Renal cortex interstitium (tissue), 11 donors: ENCODE results near the gene CELA2A. TPM values are rescaled to one million over a fixed set of nuclear protein-coding genes. Genes with fewer than 3 reads are reported as not detected.
"Not testable (repeated sequence)": the region's sequence is repeated elsewhere in the genome, so short reads cannot be mapped to it uniquely, and the experiment has no call there.

ENCODE experiments used
- DNase-seq, 11 donors: peaks; one replicate each; pipeline ENCODE4 v3.0.0-alpha.2; 2013; ENCODE audit warnings: low read depth in 9 of 11, low spot score in 4 of 11; ENCODE audit errors: extremely low read depth in 1 of 11
- polyA plus RNA-seq, 3 donors: library from polyadenylated mRNA; unstranded; fragments of 120-200 nt; gene quantifications; one replicate each; pipeline ENCODE4 v1.2.1, GENCODE V29; 2013; ENCODE audit not compliant: insufficient read length in 3 of 3

CELA2A gene
- polyA plus RNA-seq, 3 donors: 0.41 TPM; not detected in 2

DNA sequence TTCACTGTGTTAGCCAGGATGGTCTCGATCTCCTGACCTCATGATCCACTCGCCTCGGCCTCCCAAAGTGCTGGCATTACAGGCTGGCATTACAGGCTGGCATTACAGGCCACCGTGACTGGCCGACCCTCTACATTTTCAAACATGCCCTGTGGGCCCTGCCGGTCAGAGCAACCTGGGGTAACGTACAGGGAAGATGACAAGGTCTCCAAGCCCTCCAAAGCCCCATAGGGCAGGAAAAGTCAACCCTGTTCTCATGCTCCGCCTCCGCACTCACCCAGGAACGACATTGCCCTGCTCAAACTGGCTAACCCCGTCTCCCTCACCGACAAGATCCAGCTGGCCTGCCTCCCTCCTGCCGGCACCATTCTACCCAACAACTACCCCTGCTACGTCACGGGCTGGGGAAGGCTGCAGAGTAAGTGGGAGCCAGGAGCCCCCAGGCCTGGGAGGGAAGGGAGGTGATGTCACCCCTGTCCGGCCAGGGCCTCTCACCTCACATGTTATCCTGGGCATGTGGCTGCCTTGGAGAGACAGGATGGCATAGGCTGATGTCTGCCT lies 26.5 kb downstream of the CELA2A start:
- DNase-seq: not testable (repeated sequence)

DNA sequence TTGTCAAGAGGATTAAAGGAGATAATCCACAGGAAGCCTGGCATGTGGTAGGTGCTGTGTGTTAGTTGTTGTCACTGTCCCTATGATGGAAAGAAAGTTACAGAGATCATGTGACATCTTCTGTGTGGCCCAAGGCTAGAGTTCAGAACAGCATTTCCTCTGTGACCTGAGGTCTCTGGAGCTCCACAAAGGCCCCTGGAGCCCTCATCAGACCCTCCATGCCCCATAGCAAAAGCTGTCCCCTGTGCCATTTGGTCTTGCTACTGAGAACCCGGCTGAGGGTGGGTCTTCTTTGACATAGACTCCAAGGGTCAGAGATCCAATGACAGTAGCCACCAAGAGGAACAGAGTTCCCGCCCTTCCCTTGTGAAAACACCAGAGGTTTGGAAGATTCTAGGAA lies 27.4 kb downstream of the CELA2A start:
- DNase-seq: no peak

DNA sequence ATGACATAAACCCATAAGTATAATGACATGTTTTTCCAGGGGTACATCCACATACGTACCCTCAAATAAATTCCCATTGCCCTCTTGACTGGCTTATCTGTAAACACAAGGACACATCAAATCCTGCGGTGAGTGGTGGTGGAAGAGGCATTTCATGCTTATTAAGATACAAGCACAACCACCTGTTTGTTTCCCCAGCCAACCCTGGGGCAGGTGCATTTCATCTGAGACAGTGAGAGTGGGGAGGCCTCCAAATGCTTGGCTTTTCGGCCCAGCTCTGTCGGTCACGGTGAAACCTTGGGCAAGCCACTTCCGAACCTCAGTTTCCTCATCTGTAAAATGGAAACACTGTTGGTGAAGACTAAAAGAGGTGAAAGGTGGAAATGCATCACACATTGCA lies 27.9 kb downstream of the CELA2A start:
- not testable (repeated sequence) for DNase-seq

DNA sequence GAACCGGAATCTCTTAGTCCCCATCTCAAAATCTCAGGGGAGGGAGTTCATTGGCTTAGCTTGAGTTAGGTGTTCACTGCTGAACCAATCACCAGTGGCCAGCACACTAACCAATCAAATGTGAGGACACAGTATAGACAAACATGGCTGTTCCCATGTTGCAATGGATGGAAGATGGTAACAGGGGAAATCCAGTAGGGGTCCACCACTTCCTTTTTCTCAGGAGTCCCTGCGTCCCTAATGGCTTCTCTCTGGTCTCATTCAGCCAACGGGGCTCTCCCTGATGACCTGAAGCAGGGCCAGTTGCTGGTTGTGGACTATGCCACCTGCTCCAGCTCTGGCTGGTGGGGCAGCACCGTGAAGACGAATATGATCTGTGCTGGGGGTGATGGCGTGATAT lies 29.1 kb downstream of the CELA2A start:
- DNase-seq: no peak

DNA sequence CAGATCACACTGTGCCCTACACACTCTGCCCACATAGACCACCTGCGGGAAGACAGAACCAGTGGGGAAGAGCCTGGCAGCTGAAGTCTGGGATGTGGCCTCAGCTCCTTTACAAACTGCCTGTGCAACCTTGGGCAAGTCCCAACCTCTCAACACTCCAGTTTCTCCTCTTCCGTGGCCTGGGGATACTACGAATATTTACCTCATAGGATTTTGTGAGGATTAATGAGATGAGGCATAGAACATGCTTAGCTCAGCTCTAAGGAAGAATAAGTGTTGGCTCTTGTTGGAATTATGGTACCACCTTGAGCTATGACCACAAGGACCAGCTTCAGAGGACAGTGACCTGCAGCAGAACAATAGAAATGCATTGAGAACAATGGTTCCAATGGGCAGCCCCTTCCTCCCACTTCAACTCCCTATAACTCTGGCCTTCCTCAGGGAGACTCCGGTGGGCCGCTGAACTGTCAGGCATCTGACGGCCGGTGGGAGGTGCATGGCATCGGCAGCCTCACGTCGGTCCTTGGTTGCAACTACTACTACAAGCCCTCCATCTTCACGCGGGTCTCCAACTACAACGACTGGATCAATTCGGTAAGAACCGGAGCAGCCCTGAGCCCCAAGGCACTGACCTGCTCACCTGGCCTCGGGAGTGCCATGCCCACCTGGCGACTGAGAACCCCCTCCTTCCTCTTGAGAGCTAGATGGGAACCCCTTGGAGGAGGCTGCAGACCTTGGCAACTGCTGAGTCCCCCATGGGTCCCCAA lies 30.5 kb downstream of the CELA2A start:
- not testable (repeated sequence) for DNase-seq

DNA sequence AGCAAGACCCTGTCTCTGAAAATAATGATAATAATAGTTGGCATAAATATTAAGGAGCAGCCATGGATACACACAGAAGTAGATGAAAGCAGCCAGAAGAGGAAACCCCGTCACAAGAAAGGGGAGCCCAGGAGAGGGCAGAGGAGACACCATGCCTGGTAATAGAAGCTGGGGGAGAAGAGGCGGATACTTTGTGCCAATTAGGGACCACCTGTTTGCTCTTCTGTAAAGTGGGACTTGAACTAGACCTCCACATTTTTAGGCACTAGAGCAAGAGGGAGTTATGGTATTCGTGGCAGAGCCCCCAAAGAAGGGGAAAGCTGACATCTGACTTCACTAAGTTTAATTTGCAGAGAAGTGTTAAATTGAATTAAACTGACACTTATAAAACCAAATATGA lies 31.8 kb downstream of the CELA2A start:
- DNase-seq: no peak

DNA sequence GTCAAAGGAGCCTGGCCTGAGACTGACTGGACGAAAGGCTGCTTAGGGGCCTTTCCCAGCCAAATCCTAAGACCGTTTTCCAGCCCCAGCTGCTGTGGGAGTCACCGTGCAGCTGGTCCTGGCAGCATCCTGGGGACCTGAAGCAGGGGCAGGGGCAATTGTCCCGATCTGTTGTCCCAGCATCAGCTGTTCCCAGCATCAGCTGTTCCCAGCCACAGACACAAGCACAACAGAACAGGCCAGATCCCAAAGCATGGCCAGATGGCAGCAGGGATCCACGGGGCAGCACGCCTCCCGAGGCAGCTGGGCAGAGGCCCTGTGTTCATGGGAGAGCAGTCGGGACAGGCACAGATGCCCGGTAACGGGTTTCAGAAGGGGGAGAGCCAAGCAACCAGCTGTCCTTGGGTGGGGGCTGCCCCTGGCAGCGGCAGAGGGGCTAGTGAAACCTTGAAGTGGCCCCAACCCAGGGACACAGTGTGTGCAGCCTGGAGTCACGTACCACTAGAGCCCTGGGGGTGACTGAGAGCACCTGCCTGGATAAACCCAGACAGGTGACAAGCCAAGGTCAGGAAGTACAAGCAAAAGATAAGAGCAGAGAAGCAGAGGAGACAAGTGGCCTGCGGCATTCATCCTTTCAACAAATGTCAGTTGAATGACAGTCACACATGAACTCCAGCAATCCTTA lies 32.7 kb downstream of the CELA2A start:
- DNase-seq: no peak

DNA sequence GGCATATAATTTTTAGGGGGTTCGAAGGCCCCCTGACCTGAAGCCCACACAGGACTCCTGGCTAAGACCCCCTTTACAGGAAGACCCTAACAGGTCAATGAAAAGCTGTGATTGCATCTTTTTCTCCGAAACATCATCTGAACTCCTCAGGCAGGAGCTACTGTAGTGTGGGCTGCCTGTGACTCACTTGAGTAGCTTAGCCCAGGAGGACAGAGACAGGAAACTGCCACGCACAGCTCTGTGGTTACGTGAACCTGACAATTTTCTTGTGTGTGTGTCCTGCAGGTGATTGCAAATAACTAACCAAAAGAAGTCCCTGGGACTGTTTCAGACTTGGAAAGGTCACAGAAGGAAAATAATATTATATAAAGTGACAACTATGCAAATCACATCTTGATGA lies 34.5 kb downstream of the CELA2A start:
- not testable (repeated sequence) for DNase-seq

DNA sequence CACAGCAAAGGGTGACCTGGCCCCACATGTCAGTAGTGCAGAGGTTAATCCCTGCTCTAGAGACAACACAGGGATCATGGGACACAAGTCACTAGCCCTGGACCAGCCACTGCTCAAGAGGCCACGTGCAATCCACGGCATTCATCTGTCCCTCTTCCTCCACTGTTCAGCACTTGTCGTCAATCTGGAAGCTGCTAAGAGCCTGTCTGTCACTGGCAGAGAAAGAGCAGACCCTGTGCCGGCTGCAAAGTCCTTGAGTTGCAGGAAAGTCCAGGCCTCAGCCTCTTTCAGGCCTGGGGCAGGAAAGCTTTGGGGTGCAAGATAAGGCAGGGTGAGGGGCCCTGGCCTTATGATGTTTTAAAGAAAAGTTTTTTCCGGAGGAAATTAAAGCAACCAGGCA lies 36.1 kb downstream of the CELA2A start:
- DNase-seq: no peak

DNA sequence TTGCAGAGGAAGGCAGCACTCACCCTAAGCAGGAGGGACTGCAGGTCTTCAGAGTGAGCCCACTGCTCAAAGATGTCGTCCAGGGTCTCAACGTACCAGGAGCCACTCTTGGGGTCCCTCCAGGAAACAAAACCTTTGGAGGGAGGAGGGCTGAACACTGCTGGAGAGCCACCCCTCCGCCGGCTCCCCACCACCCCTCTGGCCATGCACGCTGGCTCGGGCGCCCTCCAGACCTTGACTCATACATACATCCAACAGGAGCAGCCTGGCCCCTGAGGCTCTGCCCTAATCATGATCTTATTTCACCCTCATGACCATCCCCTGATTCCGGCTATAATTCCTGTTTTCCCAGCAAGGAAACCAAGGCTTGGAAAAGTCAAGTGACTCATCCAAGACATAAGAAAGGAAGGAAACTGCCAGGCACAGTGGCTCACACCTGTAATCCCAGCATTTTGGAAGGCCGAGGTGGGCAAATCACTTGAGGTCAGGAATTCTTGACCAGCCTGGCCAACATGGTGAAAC lies 37.4 kb downstream of the CELA2A start:
- DNase-seq: no peak

DNA sequence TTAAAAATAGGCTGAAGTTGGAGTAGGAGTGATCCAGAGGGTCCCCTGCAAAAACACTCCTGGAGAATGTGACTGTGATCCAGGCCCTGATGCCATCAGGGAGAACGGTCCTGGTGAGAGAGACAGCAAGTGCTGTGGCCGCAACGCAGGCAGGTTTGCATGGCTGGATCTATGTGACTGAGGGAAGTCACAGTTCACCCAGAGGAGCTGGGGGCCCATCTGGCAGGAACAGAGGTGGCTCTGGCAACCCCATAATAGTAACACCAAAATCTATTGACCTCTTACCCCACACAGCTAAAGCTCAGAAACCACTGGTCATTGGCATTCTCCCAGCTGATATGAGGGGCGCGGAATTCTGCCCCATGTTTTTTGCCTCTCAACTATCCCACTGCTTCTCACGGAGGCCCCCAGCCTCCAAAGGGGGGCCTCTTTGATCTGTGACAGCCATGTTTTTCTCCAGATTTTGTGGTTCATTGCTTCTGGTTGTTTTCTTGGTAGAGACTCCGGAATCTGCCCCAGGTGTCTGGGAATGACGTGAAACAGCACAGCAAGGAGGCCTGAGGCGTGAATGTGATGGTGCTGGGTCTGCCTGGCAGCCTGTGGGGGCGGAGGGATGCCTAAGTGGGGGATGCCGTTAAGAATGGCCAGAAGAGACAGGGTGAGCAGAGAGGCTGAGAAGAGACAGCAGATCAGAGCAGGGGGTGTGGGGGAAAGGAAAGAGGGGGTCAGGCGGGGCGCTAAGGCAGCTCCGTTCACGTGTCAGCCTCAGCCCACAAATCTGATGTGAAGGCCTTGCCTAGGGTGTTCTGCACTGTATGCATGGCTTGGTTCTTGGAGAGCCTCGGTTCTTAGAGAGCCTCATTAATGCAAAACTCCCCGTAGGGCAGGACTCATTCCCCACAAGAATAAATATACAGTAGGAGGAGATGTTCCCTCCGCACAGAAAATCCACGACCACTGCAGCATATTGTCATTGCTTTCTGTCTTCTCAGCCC lies 43.9 kb downstream of the CELA2A start:
- DNase-seq: no peak

DNA sequence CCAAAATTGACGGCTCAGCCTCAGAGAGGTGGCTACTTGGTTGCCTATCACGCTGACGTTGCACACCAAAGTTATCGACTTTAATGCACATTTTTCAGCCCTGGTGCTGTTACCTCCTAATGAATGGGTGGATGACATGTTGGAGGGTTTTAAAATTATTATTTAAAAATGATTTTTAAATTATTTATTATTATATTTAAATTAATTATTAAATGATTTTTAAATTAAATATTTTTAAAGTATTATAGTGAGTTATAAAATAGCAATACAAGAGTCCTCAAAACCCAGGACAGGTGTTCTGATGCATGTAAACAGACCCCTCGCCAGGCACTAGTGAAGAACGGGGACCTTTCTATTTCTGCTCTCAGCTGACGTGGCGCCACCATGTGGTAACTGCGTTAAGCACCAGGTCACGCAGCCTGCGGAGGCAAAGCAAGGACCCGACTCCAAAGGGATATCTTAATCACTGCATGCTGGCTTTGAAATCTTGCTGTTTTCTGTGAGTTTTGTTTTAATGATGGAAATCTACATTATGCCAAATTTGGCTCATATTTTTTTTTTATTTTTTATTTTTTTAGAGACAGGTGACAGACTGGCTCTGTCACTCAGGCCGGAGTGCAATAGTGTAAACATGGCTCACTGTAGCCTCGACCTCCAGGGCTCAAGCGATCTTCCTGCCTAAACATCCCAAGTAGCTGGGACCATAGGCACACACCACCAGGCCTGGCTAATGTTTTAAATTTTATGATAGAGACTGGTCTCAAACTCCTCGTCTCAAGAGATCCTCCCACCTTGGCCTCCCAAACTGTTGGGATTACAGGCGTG lies 44.9 kb downstream of the CELA2A start:
- peak in 1 of 11 donors; percentile 39 for DNase-seq

DNA sequence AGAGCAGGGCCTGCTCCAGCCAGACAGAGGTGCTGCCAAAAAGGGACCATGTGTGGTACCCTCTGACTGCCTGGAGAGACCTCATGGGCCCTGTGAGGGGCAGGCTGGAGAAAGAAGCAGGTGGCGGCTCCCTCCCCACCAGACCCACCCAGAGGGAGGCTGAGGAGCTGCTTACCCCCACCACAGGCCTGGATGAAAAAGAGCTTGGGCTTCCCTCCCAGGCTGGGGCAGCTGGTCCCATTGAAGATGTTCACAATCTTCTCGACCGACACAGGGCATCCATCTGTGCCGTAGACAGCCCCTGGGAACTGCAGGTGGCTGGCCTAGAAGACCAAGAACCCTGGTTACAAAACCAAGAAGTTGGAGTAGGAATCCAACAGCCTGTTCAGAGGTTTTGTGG lies 47.9 kb downstream of the CELA2A start:
- no peak for DNase-seq

DNA sequence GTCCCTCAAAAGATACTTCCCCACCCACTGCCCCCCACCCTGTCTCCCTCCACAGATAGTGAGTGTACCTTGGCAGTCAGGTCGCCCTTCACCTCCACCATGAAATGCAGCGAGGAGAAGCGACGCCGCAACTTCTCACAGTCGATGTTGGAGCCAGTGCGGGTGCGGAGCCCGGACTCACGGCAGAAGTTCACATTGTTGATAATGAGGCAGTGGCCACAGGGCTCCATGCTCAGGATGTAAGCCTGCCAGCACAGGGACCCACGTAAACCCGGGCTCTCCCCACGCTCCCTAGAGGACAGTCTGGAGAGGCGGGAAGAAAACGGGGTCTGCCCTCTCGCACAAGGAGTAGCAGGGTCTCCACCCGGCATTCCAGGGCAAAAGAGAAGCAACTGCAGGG lies 50.3 kb downstream of the CELA2A start:
- no peak for DNase-seq

DNA sequence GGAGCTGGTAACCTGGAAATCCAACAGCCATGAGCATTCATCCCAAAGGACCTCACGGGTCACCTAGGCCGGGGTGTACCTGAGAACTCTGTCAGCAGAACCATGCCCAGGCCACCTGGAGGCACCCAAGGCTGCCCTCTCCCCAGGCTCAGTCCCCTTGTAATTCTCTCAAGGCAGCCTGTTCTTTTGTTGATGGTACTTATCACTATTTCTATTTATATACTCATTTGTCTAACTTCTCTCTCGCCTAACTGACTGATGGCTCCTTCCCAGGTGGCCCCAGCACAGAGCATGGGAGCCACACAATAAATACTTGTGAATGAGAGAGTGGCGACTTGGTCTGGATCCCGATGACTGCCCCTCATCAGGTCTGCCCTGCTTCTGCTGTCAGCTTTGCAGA lies 50.7 kb downstream of the CELA2A start:
- DNase-seq: no peak

DNA sequence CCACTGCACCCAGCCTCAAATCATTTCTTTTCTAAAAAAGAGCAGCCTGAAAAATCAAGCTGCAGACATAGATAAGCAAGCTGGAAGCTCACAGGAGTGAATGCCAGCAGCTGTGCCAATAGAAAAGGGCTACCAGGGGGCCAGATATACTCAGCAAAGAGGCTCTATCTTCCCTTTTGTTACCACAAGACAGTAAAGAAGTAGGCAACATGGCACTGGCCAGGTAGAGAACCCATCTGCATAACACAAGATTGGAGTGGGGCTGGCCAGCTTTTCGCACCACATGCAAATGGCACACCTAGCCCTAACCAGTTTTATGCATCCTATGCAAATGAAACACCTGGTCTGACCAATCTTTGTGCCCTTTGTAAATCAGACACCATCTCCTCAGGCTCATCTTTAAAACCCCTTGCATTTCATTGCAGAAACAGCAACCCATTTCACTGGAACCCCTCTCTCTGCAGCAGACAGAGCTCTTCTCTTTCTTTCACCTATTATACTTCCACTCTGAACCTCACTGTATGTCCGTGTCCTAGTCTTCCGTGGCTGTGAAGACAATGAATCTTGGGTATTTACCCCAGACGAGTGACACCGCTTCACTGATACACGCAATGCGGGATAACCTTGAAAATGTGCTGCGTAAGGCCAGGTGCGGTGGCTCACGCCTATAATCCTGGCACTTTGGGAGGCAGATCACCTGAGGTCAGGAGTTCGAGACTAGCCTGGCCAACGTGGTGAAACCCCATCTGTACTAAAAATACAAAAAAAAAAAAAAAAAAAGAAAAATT lies 52.4 kb downstream of the CELA2A start:
- DNase-seq: no peak

DNA sequence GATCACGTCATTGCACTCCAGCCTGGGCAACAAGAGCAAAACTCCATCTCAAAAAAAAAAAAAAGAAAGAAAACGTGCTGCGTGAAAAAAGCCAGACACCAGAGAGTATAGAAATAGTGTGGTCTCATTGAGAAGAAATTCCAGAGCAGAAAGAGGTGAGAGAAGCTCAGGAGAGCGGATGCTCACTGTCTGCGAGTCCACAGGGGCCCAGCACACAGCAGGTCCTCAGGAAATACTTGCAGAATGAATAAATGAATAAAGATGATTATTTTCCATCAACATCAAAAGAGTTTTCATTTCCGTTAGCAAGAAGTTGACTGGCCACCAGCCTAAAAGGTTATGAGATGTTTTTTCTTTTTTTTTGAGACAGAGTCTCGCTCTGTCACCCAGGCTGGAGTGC lies 53.1 kb downstream of the CELA2A start:
- DNase-seq: no peak
